GM06990 (cell line): ENCODE data around the gene STATH.
"Not testable (repeated sequence)": the region's sequence is repeated elsewhere in the genome, so short reads cannot be mapped to it uniquely, and the experiment has no call there.

Source experiments
- DNase-seq: peaks from one replicate; pipeline ENCODE4 v3.0.0-alpha.2; 2011; ENCODE audit not compliant: insufficient read length; ENCODE audit errors: extremely low read depth
- H3K27me3 ChIP-seq: replicated peaks from 2 replicates; pipeline ENCODE4 v1.6.0; 2011; ENCODE audit warnings: low read length; ENCODE audit not compliant: control insufficient read depth, insufficient read depth
- H3K36me3 ChIP-seq: 2 replicates; pipeline ENCODE4 v1.5.1; 2011; ENCODE audit warnings: low read length; ENCODE audit not compliant: control insufficient read depth, insufficient read depth
- H3K4me3 ChIP-seq: replicated peaks from 2 replicates; pipeline ENCODE4 v1.5.1; 2011; ENCODE audit warnings: low read depth, mild to moderate bottlenecking, control low read depth, low read length
- TF ChIP-seq, protein P1 (sequence below): IDR thresholded peaks from 2 replicates; pipeline ENCODE4 v1.5.1; 2011; ENCODE audit warnings: low read length, control low read depth, mild to moderate bottlenecking, inconsistent platforms; ENCODE audit not compliant: insufficient read depth, poor library complexity, severe bottlenecking

The STATH gene

GRCh38 chr4:70041652-70042286 lies 46.0 kb downstream of the STATH start:
- Histone ChIP-seq H3K27me3 (no peaks in the 10 kb centered on the region), H3K36me3 (no peaks in the 10 kb centered on the region), H3K4me3 (no peak overlapping the region)
- TF ChIP-seq, protein P1, sequence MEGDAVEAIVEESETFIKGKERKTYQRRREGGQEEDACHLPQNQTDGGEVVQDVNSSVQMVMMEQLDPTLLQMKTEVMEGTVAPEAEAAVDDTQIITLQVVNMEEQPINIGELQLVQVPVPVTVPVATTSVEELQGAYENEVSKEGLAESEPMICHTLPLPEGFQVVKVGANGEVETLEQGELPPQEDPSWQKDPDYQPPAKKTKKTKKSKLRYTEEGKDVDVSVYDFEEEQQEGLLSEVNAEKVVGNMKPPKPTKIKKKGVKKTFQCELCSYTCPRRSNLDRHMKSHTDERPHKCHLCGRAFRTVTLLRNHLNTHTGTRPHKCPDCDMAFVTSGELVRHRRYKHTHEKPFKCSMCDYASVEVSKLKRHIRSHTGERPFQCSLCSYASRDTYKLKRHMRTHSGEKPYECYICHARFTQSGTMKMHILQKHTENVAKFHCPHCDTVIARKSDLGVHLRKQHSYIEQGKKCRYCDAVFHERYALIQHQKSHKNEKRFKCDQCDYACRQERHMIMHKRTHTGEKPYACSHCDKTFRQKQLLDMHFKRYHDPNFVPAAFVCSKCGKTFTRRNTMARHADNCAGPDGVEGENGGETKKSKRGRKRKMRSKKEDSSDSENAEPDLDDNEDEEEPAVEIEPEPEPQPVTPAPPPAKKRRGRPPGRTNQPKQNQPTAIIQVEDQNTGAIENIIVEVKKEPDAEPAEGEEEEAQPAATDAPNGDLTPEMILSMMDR, result no peak
- DNase-seq, result no peak

DNA sequence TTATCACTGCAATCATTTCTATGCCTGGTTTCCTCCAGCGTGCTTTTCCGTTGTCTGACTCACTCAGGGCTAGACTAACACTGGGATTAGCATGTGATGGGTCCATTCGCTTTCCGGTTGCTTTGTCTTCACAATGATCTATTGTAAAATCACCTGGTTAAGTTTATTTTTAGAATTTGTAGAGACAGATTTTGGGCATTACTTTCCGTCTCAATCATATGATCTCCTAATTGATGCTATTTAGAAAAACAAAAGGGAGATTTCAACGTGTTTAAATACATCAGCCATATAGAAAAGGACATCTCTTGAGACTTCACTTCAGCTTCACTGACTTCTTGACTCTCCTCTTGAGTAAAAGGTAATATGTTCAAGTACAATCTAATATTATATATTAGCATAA lies 54.4 kb downstream of the STATH start, which contains the start of gene HTN1:
Gene HTN1, plus strand, starts transcription at position 301 of the 400 bp plus-strand sequence. CDS start 2,639 bp downstream, outside the sequence.
- DNase-seq, H3K4me3 ChIP-seq, H3K36me3 ChIP-seq, H3K27me3 ChIP-seq: not testable (repeated sequence)
